Kidney (tissue), 14 donors: Measurements from ENCODE around the gene ARL8B. TPM values are rescaled to one million over a fixed set of nuclear protein-coding genes. Genes with fewer than 3 reads are reported as not detected.

ENCODE experiments used
- DNase-seq, 5 donors: peaks; one replicate each; pipeline ENCODE4 v3.0.0-alpha.2; 2013 to 2020
- FAIRE-seq: peaks from 2 replicates; lab custom pipeline; 2012; peaks lifted over from hg19 to GRCh38; lab: Jason Lieb, UNC
- H3K27ac ChIP-seq, 2 donors: one replicate each; pipeline ENCODE4 v1.7.0; 2013; ENCODE audit warnings: low read depth in 2 of 2, low read length in 2 of 2, inconsistent platforms in 1 of 2
- H3K27me3 ChIP-seq: one replicate; pipeline ENCODE4 v1.7.1; 2013; ENCODE audit warnings: low read length, inconsistent platforms; ENCODE audit not compliant: control insufficient read depth, insufficient read depth
- H3K36me3 ChIP-seq, 3 donors: one replicate each; pipeline versions ENCODE4 v1.7.0 to v1.7.1; 2013; ENCODE audit warnings: low read length in 3 of 3, control low read depth in 1 of 3, inconsistent platforms in 1 of 3; ENCODE audit not compliant: insufficient read depth in 3 of 3, control insufficient read depth in 2 of 3
- H3K4me1 ChIP-seq, 3 donors: one replicate each; pipeline versions ENCODE4 v1.7.0 to v1.7.1; 2013; ENCODE audit warnings: low read length in 3 of 3, inconsistent platforms in 1 of 3, low read depth in 1 of 3; ENCODE audit not compliant: control insufficient read depth in 2 of 3, insufficient read depth in 2 of 3
- H3K4me3 ChIP-seq, 3 donors: one replicate each; pipeline versions ENCODE4 v1.7.0 to v1.8.1; 2013; ENCODE audit warnings: low read length in 3 of 3, control low read depth in 1 of 3, inconsistent platforms in 1 of 3
- H3K9ac ChIP-seq, 3 donors: one replicate each; pipeline versions ENCODE4 v1.7.0 to v1.7.1; 2013; ENCODE audit warnings: low read length in 3 of 3, control low read depth in 1 of 3, inconsistent platforms in 1 of 3
- H3K9me3 ChIP-seq, 3 donors: one replicate each; pipeline versions ENCODE4 v1.7.0 to v1.7.1; 2013; ENCODE audit warnings: low read length in 3 of 3, control low read depth in 1 of 3, inconsistent platforms in 1 of 3; ENCODE audit not compliant: control insufficient read depth in 2 of 3, insufficient read depth in 1 of 3
- intact Hi-C: fragments of 100-400 bp; cut with DNase I; formaldehyde crosslinking; loops from one replicate; pipeline ENCODE4 v1.11.1; 2022
- polyA plus RNA-seq: library from polyadenylated mRNA; stranded (reverse); fragments of 350-450 nt; fragmentation: Illumina TruSeq; extraction: RNeasy Lipid Tissue Mini Kit (QIAGEN cat#74804); gene quantifications from one replicate; pipeline ENCODE4 v1.2.3, GENCODE V29; 2014; ENCODE audit warnings: low read depth, low replicate concordance; ENCODE audit not compliant: insufficient read depth
- total RNA-seq: library from RNA; stranded (reverse); fragmentation: NEBNext Ultra II Directional; extraction: Animal tissue kit (Norgen Biotek cat#: 25700); gene quantifications from one replicate; pipeline ENCODE4 v1.2.1, GENCODE V29; 2021
- TF ChIP-seq, protein P1 (sequence below): IDR thresholded peaks from 3 replicates; pipeline ENCODE4 v1.5.1; 2012; ENCODE audit warnings: mild to moderate bottlenecking, moderate library complexity, borderline replicate concordance; ENCODE audit not compliant: insufficient read depth; ENCODE audit errors: extremely low read depth
- donor health status: control.
- donor health status: control.
- donor health status: control.
- donor health status: control.
- donor health status: control.
- donor health status: DM: yes; HTN: yes; CAD: no.
- donor health status: Normal renal cell carcinoma (clear cell type).

ARL8B gene
- total and polyA plus RNA-seq, 2 donors from 2014 or later: 49.1 to 62.7 TPM

DNA sequence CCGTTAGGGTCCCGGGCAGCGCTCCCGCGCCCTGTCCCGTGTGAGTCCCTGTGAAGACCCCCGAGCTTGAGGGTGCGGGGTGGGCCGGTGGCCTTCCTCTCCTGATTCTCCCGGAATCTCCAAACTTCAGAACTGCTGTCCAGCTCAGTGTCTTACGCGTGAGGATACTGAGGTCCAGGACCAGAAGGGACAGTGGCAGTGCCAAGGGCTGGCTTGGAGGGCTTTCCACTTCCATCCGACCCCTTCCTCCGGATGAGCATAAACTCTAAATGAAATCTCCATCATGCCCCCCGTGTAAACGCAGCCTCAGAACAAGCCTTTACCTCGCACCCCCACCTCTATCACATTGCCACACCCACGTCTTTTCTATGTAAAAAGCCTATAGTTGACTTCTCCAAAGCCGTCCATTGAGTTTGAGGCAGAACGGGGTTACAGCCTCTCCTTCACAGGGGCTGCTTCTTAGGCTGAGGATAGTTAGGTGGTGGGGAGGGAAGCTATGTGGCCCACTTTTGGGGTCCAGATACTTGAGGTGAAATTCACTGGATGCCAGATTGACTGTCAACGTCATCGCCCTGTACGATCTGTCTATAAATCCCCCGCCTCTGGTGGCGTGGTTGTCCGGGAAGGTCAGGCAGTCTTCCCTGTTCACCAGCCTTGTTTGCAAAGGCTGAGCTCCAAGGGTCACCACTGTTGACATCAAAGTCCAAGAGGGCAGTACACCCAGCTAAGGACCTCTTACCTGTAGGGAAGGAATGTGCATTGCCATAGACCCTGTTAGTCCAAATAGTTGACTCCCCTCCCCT, 66.5 kb downstream of the ARL8B start:
- Histone ChIP-seq H3K9me3 (no peaks in the 10 kb centered on the region), H3K4me3 (peak overlapping the region; percentile 72 to 93 (median 85)), H3K4me1 (peaks cover 0 to 8% (median 4%) of the 10 kb centered on the region in 3 donors), H3K9ac (peak overlapping the region; percentile 42 to 89 (median 68)), H3K27me3 (no peaks in the 10 kb centered on the region), H3K36me3 (no peaks in the 10 kb centered on the region), H3K27ac (peak overlapping the region; percentile 87 to 94)
- FAIRE-seq (no peak), DNase-seq (peak in 4 of 5 donors; percentile 35 to 73 (median 58))
- intact Hi-C loops: no loop called here
- TF ChIP-seq, protein P1, sequence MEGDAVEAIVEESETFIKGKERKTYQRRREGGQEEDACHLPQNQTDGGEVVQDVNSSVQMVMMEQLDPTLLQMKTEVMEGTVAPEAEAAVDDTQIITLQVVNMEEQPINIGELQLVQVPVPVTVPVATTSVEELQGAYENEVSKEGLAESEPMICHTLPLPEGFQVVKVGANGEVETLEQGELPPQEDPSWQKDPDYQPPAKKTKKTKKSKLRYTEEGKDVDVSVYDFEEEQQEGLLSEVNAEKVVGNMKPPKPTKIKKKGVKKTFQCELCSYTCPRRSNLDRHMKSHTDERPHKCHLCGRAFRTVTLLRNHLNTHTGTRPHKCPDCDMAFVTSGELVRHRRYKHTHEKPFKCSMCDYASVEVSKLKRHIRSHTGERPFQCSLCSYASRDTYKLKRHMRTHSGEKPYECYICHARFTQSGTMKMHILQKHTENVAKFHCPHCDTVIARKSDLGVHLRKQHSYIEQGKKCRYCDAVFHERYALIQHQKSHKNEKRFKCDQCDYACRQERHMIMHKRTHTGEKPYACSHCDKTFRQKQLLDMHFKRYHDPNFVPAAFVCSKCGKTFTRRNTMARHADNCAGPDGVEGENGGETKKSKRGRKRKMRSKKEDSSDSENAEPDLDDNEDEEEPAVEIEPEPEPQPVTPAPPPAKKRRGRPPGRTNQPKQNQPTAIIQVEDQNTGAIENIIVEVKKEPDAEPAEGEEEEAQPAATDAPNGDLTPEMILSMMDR: no peak

GRCh38 chr3:5190147-5190791, 68.2 kb downstream of the ARL8B start:
- H3K36me3 ChIP-seq: peaks cover 0 to 3% (median 0%) of the 10 kb centered on the region in 3 donors
- intact Hi-C loops: loop anchor here (10.0 kb wide), 1 partner anchor 55 kb away; no protein-coding TSS in a partner anchor
- FAIRE-seq (no peak), DNase-seq (no peak)
- peak overlapping the region in 2 of 3 donors; percentile 17 to 21 for H3K4me3 ChIP-seq
- H3K9ac ChIP-seq: no peak overlapping the region
- peaks cover 0 to 12% (median 4%) of the 10 kb centered on the region in 3 donors for H3K4me1 ChIP-seq
- H3K9me3 ChIP-seq: no peaks in the 10 kb centered on the region
- H3K27me3 ChIP-seq: no peaks in the 10 kb centered on the region
- TF ChIP-seq, protein P1: no peak
- H3K27ac ChIP-seq: no peak overlapping the region

GRCh38 chr3:5191555-5192304, 69.6 kb downstream of the ARL8B start:
- peaks cover 0 to 12% (median 4%) of the 10 kb centered on the region in 3 donors for H3K4me1 ChIP-seq
- intact Hi-C loops: loop anchor here (10.0 kb wide), 1 partner anchor 57 kb away; no protein-coding TSS in a partner anchor
- TF ChIP-seq, protein P1: no peak
- no peaks in the 10 kb centered on the region for H3K9me3 ChIP-seq
- DNase-seq: no peak
- no peaks in the 10 kb centered on the region for H3K27me3 ChIP-seq
- H3K9ac ChIP-seq: no peak overlapping the region
- no peak overlapping the region for H3K27ac ChIP-seq
- no peak for FAIRE-seq
- peaks cover 0 to 3% (median 0%) of the 10 kb centered on the region in 3 donors for H3K36me3 ChIP-seq
- H3K4me3 ChIP-seq: no peak overlapping the region
